A549 (cell line): Measurements from ENCODE around the gene IRF3. TPM values are rescaled to one million over a fixed set of nuclear protein-coding genes. Genes with fewer than 3 reads are reported as not detected.
A peak's percentile ranks its signal among the peaks of the same experiment; 100 is the strongest.
"Not testable (repeated sequence)": the region's sequence is repeated elsewhere in the genome, so short reads cannot be mapped to it uniquely, and the experiment has no call there.

Experiments used
- ATAC-seq, 2 experiments: fragments of 200-7000 bp in 1 of 2; fragments of >200 bp in 1 of 2; cut with Nextera tagmentation in 1 of 2; cut with Tn5 transposase in 1 of 2; 3 replicates each; pipeline versions ENCODE4 v1.8.0 to v1.9.1; 2018 to 2020; ENCODE audit warnings: mild to moderate bottlenecking in 1 of 2, moderate library complexity in 1 of 2
- CTCF ChIA-PET: fragments of 300-600 bp; sonication (Branson Sonifier 250); formaldehyde crosslinking; extraction: SDS; loops from one replicate; lab custom pipeline; 2021; ENCODE audit warnings: antibody characterized with exemption, inconsistent platforms; lab: Yijun Ruan, JAX
- POLR2A ChIA-PET: fragments of 350-600 bp; formaldehyde crosslinking; extraction: SDS; loops from one replicate; lab custom pipeline; 2021; ENCODE audit warnings: antibody characterized with exemption, inconsistent platforms; lab: Yijun Ruan, JAX
- DNase-seq, 2 experiments: peaks; one replicate each; pipeline versions ENCODE4 v3.0.0 to v3.0.0-alpha.2; 2011 to 2016; ENCODE audit warnings: low read depth in 1 of 2, low spot score in 1 of 2
- FAIRE-seq: peaks from 2 replicates; lab custom pipeline; 2011; peaks lifted over from hg19 to GRCh38; lab: Jason Lieb, UNC
- H3K27ac ChIP-seq, 2 experiments: fragments of >200 bp; sonication (Bioruptor Twin); formaldehyde crosslinking; 3 replicates each; pipeline ENCODE4 v1.5.1; 2016 to 2017
- H3K4me1 ChIP-seq: fragments of >200 bp; sonication (Bioruptor Twin); formaldehyde crosslinking; 3 replicates; pipeline ENCODE4 v1.6.1; 2016
- H3K4me2 ChIP-seq: fragments of >200 bp; sonication (Bioruptor Twin); formaldehyde crosslinking; 3 replicates; pipeline ENCODE4 v1.6.1; 2016
- H3K4me3 ChIP-seq: fragments of >200 bp; sonication (Bioruptor Twin); formaldehyde crosslinking; 3 replicates; pipeline ENCODE4 v1.5.1; 2016
- H3K9me3 ChIP-seq: fragments of >200 bp; sonication (Bioruptor Twin); formaldehyde crosslinking; 3 replicates; pipeline ENCODE4 v1.6.1; 2016
- CHD2 ChIP-seq: fragments of 150-350 bp; IDR thresholded peaks from 2 replicates; pipeline ENCODE4 v1.6.1; 2014; ENCODE audit warnings: low read length; ENCODE audit not compliant: partially characterized antibody
- EHF ChIP-seq: fragments of 250-450 bp; sonication (Bioruptor Pico); IDR thresholded peaks from 2 replicates; pipeline ENCODE4 v1.5.0; 2020; ENCODE audit warnings: mild to moderate bottlenecking
- ELK1 ChIP-seq: fragments of 150-350 bp; IDR thresholded peaks from 2 replicates; pipeline ENCODE4 v1.6.1; 2014; ENCODE audit warnings: low read depth, mild to moderate bottlenecking, low read length
- EP300 ChIP-seq, 2 experiments: fragments of >200 bp; sonication (Bioruptor Twin); formaldehyde crosslinking; IDR thresholded peaks; 2 replicates in 1 of 2; 3 replicates in 1 of 2; pipeline ENCODE4 v1.6.1; 2016 to 2017
- FOSB ChIP-seq: fragments of 250-450 bp; sonication (Bioruptor Pico); IDR thresholded peaks from 2 replicates; pipeline ENCODE4 v1.5.0; 2020; ENCODE audit warnings: mild to moderate bottlenecking, moderate library complexity
- FOSL2 ChIP-seq, 2 experiments: fragments of 450-650 bp in 1 of 2; fragments of >200 bp in 1 of 2; sonication (Bioruptor Twin) in 1 of 2; formaldehyde crosslinking; IDR thresholded peaks; 2 replicates each; pipeline versions ENCODE4 v1.5.0 to v1.6.1; 2016 to 2020; ENCODE audit warnings: mild to moderate bottlenecking in 1 of 2, moderate library complexity in 1 of 2
- JUN ChIP-seq, 2 experiments: fragments of >200 bp; sonication (Bioruptor Twin); formaldehyde crosslinking; IDR thresholded peaks; 2 replicates in 1 of 2; 3 replicates in 1 of 2; pipeline ENCODE4 v1.6.1; 2016 to 2017
- MAZ ChIP-seq: fragments of 150-350 bp; IDR thresholded peaks from 2 replicates; pipeline ENCODE4 v1.6.1; 2014; ENCODE audit warnings: antibody characterized with exemption, low read depth, low read length, borderline replicate concordance
- PBX3 ChIP-seq: IDR thresholded peaks from 2 replicates; pipeline ENCODE4 v1.6.1; 2012
- PHF8 ChIP-seq: fragments of 200-600 bp; sonication (generic); IDR thresholded peaks from 2 replicates; pipeline ENCODE4 v1.6.1; 2016; ENCODE audit warnings: low read depth, mild to moderate bottlenecking, antibody characterized with exemption, moderate library complexity, borderline replicate concordance
- RCOR1 ChIP-seq: fragments of 150-350 bp; IDR thresholded peaks from 2 replicates; pipeline ENCODE4 v1.6.1; 2014; ENCODE audit warnings: antibody characterized with exemption, low read length, low read depth
- ZC3H11A ChIP-seq: fragments of 450-650 bp; IDR thresholded peaks from 2 replicates; pipeline ENCODE4 v1.6.1; 2014; ENCODE audit warnings: antibody characterized with exemption, mild to moderate bottlenecking
- WGBS: methylation state at CpG from one replicate; pipeline ENCODE4 v1.1.6; 2017; ENCODE audit errors: missing lambda C conversion rate; 5-methylcytosine and 5-hydroxymethylcytosine counted together
- polyA plus RNA-seq, 4 experiments: library from polyadenylated mRNA; depleted of rRNA in 3 of 4; stranded (reverse); fragments of >200 nt; fragmentation: RNase III in 1 of 4; extraction: RNeasy Plus Mini Kit Qiagen cat#74134 plus additional on column Dnase treatment in 1 of 4; gene quantifications; 2 replicates in 3 of 4; 3 replicates in 1 of 4; pipeline ENCODE4 v1.2.3, GENCODE V29; 2011 to 2017

The IRF3 gene
- polyA plus RNA-seq, 2 of the 4 experiments (the other 2 are of a cell fraction) = 54.0 to 103 TPM

GRCh38 chr19:49629659-49630058 lies 36.0 kb downstream of the IRF3 start:
- Histone ChIP-seq H3K9me3 (no peaks in the 10 kb centered on the region), H3K4me1 (no peaks in the 10 kb centered on the region), H3K27ac (no peak overlapping the region), H3K4me2 (no peak overlapping the region), H3K4me3 (no peak overlapping the region)
- FAIRE-seq (no peak), ATAC-seq (no peak), DNase-seq (no peak)
- TF ChIP-seq FOSB = no peak
- POLR2A ChIA-PET = interaction anchor here (1.1 to 1.6 kb wide), 3 partner anchors 11 to 39 kb away, joined by 3 to 5 read pairs (median 5); partner anchors contain the start of genes PRR12, RRAS and SCAF1
- 96% methylated on average over 9 of the region's 9 CpGs for WGBS
- CTCF ChIA-PET = interaction anchor here (0.6 to 1.6 kb wide), 5 partner anchors 12 to 126 kb away, joined by 3 to 6 read pairs (median 3); no protein-coding TSS in a partner anchor

GRCh38 chr19:49626226-49626625 lies 39.4 kb downstream of the IRF3 start:
- ATAC-seq (no peak), DNase-seq (no peak), FAIRE-seq (no peak)
- POLR2A ChIA-PET = no interaction called here
- TF ChIP-seq RCOR1 (no peak), ELK1 (no peak), FOSL2 (IDR thresholded peaks at IDR 0.05) (no peak), FOSL2 (CRISPR knock-in tag; IDR thresholded peaks at IDR 0.05) (no peak), PHF8 (no peak), ZC3H11A (no peak), PBX3 (no peak), MAZ (no peak)
- Histone ChIP-seq H3K4me1 (no peaks in the 10 kb centered on the region), H3K4me2 (no peak overlapping the region), H3K4me3 (no peak overlapping the region), H3K27ac (no peak overlapping the region), H3K9me3 (no peaks in the 10 kb centered on the region)
- 83% methylated on average over 9 of the region's 11 CpGs for WGBS
- CTCF ChIA-PET = interaction anchor here (0.6 to 2.5 kb wide), 4 partner anchors 10 to 57 kb away, joined by 3 to 11 read pairs (median 5); no protein-coding TSS in a partner anchor

- no peaks in the 10 kb centered on the region for H3K9me3 ChIP-seq
- no peak overlapping the region for H3K27ac ChIP-seq
- whole genome bisulfite sequencing = 80% methylated on average over 21 of the region's 27 CpGs
- CTCF ChIA-PET = interaction anchor here (0.6 to 2.5 kb wide), 6 partner anchors 9 to 47 kb away, joined by 3 to 11 read pairs (median 4); partner anchors contain the start of gene RRAS
- POLR2A ChIA-PET = no interaction called here
- H3K4me3 ChIP-seq = no peak overlapping the region
- TF ChIP-seq CHD2 = no peak
- TF ChIP-seq EP300 (IDR thresholded peaks at IDR 0.05) = no peak
- TF ChIP-seq EHF = no peak
- ATAC-seq = peak; percentile 28 to 43; a peak in 5 of 6 replicates
- H3K4me1 ChIP-seq = no peaks in the 10 kb centered on the region
- no peak overlapping the region for H3K4me2 ChIP-seq
- no peak for DNase-seq
- no peak for FAIRE-seq
Observed at GRCh38 chr19:49624967-49625910, 40.4 kb downstream of the IRF3 start.

GRCh38 chr19:49617860-49618259 lies 47.8 kb downstream of the IRF3 start:
- H3K27ac ChIP-seq, H3K4me2 ChIP-seq, H3K9me3 ChIP-seq, H3K4me3 ChIP-seq, ATAC-seq, DNase-seq, POLR2A ChIA-PET, FAIRE-seq: not testable (repeated sequence)
- CTCF ChIA-PET = interaction anchor here (1.1 to 3.9 kb wide), 8 partner anchors 8 to 54 kb away, joined by 3 to 15 read pairs (median 5); partner anchors contain the start of gene RRAS
- 77% methylated on average over 13 of the region's 13 CpGs for WGBS
- peaks cover 23% of the 10 kb centered on the region for H3K4me1 ChIP-seq
- 0 out of 5 replicates have a peak, but pooled peaks of 1 of the 2 experiments have one; percentile 7 for TF ChIP-seq JUN (IDR thresholded peaks at IDR 0.05)
